Measurements from ENCODE around the gene ARL5A.

GRCh38 chr2:151852260-151853069 lies 24.2 kb upstream of the ARL5A start:
- TF ChIP-seq CTCF (conservative IDR thresholded peaks at IDR 0.05; ENCODE audit: low read length): no peak
- TF ChIP-seq EZH2phosphoT487 (IDR thresholded peaks at IDR 0.05; ENCODE audit: borderline replicate concordance, low read depth, low read length): no peak
